RKO (cell line): ENCODE measurements around the gene DIPK1B.

Source experiments
- DNase-seq: peaks from one replicate; pipeline ENCODE4 v3.0.0-alpha.2; 2016; ENCODE audit warnings: low spot score

Gene DIPK1B

GRCh38 chr9:136738960-136739359 is 26.6 kb downstream of the DIPK1B start:
- DNase-seq, result no peak

- no peak for DNase-seq
Measured at GRCh38 chr9:136739509-136739908, 27.1 kb downstream of the DIPK1B start.

DNA sequence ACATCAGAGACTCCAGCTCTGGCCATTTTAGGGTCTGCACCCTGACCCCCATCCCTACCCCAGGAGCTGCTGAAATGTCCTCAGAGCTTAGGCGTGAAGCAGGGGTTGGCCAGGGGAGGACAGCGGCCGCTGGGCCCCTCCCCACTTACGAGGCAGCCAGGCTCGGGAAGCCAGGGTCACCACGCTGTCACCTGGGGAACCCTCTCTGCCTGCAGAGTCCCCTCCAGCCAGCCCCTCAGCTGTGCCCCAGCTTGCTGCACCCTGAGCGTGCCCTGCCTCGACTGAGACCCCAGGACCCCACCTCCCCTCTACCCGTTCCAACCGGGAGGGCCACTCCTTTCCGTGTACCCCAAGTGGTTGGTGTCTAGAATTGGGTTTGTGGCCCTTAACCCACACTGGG is 27.7 kb downstream of the DIPK1B start:
- no peak for DNase-seq

- DNase-seq, result no peak
Measured at GRCh38 chr9:136740491-136740890, 28.1 kb downstream of the DIPK1B start.

- no peak for DNase-seq
Measured at GRCh38 chr9:136740971-136741882, 28.9 kb downstream of the DIPK1B start.

DNA sequence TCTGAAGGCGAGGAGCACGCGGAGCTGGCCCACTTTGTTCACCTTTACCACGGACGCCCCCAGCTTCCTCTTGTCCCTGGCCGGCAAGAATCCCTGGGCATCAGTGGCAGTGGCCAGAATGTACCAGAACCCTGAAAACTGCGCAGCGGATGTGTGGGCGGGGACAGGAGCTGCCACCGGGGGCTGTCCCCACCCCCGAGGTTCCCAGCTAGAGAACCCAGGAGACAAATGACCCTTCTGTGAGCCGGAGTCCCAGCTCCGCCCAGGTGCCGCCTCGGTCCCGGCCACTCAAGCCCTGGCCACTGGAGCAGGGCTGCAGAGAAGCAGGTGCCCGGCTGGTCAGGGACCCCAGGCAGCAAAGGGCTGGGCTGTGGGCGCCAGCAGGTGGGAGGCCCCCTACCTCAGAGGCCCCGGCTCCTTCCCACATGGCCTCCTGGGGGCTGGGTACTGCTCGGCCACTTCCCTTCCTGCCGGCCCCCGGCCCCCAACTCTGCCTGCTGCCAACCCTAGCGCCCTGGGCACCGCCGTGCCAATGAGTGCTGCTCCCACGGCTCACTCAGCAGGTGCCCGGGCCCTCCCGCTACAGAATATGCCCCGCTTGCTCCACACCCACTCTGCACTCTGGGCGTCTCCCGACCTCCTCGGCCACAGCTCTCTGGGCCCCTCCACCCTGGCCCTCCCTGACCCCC is 29.7 kb downstream of the DIPK1B start:
- DNase-seq, result no peak

- no peak for DNase-seq
Measured at GRCh38 chr9:136742591-136743391, 30.4 kb downstream of the DIPK1B start, which contains the start of gene LCN10. LCN10 (minus strand) TSS chr9:136742940; CDS start chr9:136742903, 37 bp downstream.

GRCh38 chr9:136743639-136744211 is 31.4 kb downstream of the DIPK1B start:
- DNase-seq, result no peak

DNA sequence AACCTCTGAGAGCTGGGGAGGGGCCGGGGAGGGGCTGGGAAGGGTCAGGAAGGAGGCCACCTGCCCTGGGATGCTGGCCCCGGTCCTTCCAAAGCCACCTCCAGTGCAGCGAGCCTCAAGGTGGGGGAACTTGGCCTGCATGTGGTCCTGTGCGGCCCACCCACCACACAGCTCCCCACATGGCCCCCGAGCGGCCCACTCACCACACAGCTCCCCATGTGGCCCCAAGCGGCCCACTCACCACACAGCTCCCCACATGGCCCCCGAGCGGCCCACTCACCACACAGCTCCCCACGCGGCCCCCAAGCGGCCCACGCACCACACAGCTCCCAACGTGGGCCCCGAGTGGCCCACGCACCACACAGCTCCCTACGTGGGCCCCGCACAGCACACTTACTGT is 32.4 kb downstream of the DIPK1B start:
- DNase-seq, result no peak

DNA sequence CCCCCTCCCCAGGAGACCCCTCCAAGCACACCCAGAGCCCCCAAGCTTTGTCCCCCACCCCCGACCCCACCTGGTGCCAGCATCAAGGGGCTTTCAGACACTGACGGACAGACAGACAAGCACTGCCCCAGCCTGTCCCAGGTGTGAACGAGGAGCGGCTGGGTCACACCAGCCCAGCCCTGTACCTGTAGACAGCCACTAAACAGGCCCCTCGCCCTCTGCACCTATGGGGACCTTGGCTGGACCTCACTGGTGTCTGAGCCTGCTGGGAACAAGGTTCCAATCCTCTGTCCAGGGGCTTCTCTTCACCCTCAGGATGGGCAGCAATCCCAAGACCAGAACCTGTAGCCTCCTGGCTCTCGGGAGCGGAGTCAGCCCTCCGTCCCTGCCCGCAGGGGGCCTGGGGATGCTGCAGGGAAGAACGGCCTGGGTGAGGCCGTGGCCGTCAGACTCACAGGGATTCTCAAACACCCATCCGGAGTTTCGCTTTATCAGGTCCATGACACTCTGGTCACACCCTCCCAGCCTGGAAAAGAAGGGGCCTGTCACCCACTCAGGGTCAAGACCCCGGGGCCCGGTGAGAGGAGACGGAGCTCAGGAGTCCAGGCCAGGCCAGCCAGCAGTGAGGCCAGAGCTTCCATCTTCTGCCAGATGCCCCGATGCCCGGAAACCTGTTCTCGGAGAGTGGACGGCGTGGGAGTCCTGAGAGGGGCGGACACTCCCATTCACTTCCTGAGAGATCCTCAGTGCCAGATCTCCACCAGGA is 33.2 kb downstream of the DIPK1B start:
- no peak for DNase-seq

DNA sequence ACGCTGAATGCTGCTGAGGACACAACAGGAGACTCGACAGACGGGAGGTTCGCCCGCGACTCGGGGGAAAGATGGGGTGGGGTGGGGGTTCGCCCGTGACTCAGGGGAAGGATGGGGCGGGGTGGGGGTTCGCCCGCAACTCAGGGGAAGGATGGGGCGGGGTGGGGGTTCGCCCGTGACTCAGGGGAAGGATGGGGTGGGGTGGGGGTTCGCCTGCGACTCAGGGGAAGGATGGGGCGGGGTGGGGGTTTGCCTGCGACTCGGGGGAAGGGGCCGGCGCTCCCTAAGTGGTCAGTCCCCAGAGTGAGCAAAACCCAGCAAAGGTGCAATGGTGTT is 33.8 kb downstream of the DIPK1B start:
- DNase-seq, result no peak

DNA sequence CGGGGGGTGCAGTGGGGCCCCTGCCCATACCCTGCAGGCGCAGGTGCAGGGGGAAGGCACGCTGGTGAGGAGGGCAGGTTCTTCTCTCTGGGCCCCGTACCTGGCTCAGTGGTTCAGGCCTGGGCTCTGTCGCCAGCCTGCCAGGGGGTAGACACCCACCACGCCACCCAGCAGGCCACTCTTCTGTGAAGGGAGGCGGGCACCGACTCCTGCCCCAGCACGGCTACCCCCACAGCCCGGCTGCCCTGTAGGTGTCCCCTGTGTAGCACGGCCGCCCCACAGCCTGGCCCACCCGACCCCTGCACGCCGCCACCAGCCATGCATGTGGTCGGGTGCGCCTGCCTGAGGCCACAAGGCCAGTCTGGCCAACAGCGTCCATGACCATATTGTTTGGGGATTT is 34.2 kb downstream of the DIPK1B start:
- DNase-seq, result no peak

- no peak for DNase-seq
Measured at GRCh38 chr9:136747161-136748060, 35.0 kb downstream of the DIPK1B start.

DNA sequence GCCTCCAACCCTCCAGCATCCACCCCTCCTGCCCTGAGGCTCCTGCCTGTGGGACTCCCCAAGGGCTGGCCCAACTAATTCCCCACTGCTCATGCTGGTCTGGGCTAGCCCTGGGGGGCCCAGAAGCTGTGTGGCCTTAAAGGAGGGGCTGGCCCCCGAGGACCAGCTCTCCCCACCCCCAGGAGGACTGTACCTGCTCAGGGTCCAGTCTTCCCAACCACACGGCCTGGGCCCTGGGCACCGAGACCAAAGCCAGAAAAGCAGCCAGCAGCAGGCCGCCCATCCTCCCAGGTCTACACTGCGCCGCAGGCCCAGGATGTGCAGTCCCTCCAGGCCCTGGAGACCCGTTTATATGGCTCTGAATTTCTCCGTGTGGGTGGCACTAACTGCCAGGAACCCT is 35.8 kb downstream of the DIPK1B start, which contains the start of gene LCN6:
TSS of gene LCN6 (minus strand) at position 325 of the 400 bp plus-strand sequence. CDS start at position 283, 42 bp downstream.
- DNase-seq, result no peak

DNA sequence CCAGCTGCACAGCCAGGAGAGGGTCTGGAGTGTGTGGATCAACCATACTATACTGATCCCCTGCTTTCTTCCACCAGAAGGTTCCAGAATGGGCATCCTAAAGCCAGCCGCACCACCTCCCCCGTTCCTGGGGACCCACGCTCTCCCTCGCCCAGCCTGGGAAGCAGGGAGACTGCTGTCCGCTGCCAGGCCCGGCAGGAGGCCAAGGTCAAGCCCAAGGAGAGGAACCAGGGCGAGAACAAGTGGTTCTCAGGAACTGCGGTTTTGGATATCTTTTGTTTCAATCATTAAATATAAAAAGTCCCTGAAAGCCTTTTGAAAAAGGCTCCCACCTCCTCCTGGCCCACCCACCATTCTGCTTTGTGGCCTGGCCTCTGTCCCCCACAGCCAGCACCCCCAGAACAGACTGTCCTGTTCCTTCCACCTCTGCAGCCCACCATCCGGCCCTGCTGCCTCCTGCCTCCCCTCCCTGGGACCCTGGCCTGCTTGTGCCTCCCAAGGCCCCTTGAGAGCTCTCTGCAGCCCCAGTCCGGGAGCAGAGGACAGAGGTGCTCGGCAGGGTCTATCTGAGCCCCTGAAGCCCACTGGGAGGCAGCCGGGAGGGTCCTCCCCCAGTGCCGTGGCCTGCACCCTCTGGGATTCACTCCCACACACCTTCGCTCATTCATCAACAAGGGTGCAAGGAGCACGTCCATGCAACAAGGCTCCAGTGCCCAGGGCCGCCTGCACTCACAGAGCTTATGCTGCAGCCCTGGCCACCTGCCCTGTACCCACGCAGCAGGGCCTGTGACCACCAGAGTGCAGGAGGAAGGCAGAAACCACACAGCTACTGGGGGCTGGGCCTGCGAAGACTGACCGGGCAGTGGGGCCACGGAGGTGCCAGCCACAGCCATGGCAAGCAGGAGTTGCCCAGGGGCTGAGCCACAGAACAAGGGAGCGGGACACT is 36.6 kb downstream of the DIPK1B start:
- no peak for DNase-seq

GRCh38 chr9:136750526-136750925 is 38.2 kb downstream of the DIPK1B start:
- DNase-seq, result peak; percentile 59

GRCh38 chr9:136751244-136751643 is 38.9 kb downstream of the DIPK1B start:
- no peak for DNase-seq

DNA sequence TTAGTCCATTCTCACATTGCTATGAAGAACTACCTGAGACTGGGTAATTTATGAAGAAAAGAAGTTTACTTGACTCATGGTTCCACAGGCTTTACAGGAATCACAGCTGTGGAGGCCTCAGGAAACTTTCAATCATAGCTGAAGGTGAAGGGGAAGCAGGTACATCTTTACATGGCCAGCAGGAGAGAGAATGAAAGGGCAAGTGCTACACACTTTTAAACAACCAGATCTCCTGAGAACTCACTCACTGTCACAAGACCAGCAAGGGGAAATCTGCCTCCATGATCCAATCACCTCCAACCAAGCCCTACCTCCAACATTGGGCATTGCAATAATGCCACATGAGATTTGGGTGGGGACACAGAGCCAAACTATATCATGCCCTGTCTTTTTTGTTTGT is 39.4 kb downstream of the DIPK1B start:
- no peak for DNase-seq
